Putamen (tissue), 1 donor: ENCODE data around the gene FRMPD2.
"Not testable (repeated sequence)": the region's sequence is repeated elsewhere in the genome, so short reads cannot be mapped to it uniquely, and the experiment has no call there.

Experiments
- DNase-seq: peaks from one replicate; pipeline ENCODE4 v3.0.0-alpha.2; 2016; ENCODE audit warnings: low spot score

The FRMPD2 gene

GRCh38 chr10:48197236-48197899 lies 77.1 kb downstream of the FRMPD2 start:
- no peak for DNase-seq

- no peak for DNase-seq
These were observed 78.7 kb downstream of the FRMPD2 start for GRCh38 chr10:48195803-48196202.

- no peak for DNase-seq
These were observed 79.7 kb downstream of the FRMPD2 start for GRCh38 chr10:48194830-48195229.

GRCh38 chr10:48193556-48193955 lies 80.9 kb downstream of the FRMPD2 start:
- DNase-seq = no peak

- DNase-seq = no peak
These were observed 81.5 kb downstream of the FRMPD2 start for GRCh38 chr10:48192881-48193450.

- no peak for DNase-seq
These were observed 86.6 kb downstream of the FRMPD2 start for GRCh38 chr10:48187713-48188485.

- DNase-seq = no peak
These were observed 87.4 kb downstream of the FRMPD2 start for GRCh38 chr10:48187126-48187525.

- DNase-seq = not testable (repeated sequence)
These were observed 88.2 kb downstream of the FRMPD2 start for GRCh38 chr10:48186264-48186804.

- no peak for DNase-seq
These were observed 90.3 kb downstream of the FRMPD2 start for GRCh38 chr10:48184224-48184623.

GRCh38 chr10:48172715-48173114 lies 101.8 kb downstream of the FRMPD2 start:
- not testable (repeated sequence) for DNase-seq

- DNase-seq = not testable (repeated sequence)
These were observed 113.8 kb downstream of the FRMPD2 start for GRCh38 chr10:48160670-48161069.

GRCh38 chr10:48160163-48160562 lies 114.3 kb downstream of the FRMPD2 start:
- not testable (repeated sequence) for DNase-seq

- DNase-seq = not testable (repeated sequence)
These were observed 120.0 kb downstream of the FRMPD2 start for GRCh38 chr10:48154211-48155140.

- not testable (repeated sequence) for DNase-seq
These were observed 126.9 kb downstream of the FRMPD2 start for GRCh38 chr10:48147643-48148042.

- not testable (repeated sequence) for DNase-seq
These were observed 130.5 kb downstream of the FRMPD2 start for GRCh38 chr10:48143721-48144642.

GRCh38 chr10:48140949-48141348 lies 133.5 kb downstream of the FRMPD2 start:
- DNase-seq = not testable (repeated sequence)

GRCh38 chr10:48139953-48140850 lies 134.3 kb downstream of the FRMPD2 start:
- not testable (repeated sequence) for DNase-seq

- not testable (repeated sequence) for DNase-seq
These were observed 145.5 kb downstream of the FRMPD2 start for GRCh38 chr10:48128954-48129353.

GRCh38 chr10:48126251-48126650 lies 148.2 kb downstream of the FRMPD2 start:
- DNase-seq = not testable (repeated sequence)
